ENCODE data around the gene B3GLCT. TPM values are rescaled to one million over a fixed set of nuclear protein-coding genes. Genes with fewer than 3 reads are reported as not detected.
A peak's percentile ranks its signal among the peaks of the same experiment; 100 is the strongest.

Gene B3GLCT
- total and polyA plus RNA-seq, 2 of the 13 experiments (the other 11 are each of a cell fraction or from before 2014, with no cell fraction given) = 2.0 to 7.1 TPM

GRCh38 chr13:31162151-31163008 lies 37.4 kb upstream of the B3GLCT start (continued):
- no peak for TF ChIP-seq NFE2L2 (IDR thresholded peaks at IDR 0.05; ENCODE audit: low read length)
- no peak for TF ChIP-seq ARNT2 (CRISPR knock-in tag; IDR thresholded peaks at IDR 0.05; ENCODE audit: low read depth)
- TF ChIP-seq, protein P1, sequence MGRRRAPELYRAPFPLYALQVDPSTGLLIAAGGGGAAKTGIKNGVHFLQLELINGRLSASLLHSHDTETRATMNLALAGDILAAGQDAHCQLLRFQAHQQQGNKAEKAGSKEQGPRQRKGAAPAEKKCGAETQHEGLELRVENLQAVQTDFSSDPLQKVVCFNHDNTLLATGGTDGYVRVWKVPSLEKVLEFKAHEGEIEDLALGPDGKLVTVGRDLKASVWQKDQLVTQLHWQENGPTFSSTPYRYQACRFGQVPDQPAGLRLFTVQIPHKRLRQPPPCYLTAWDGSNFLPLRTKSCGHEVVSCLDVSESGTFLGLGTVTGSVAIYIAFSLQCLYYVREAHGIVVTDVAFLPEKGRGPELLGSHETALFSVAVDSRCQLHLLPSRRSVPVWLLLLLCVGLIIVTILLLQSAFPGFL (CRISPR knock-in tag; IDR thresholded peaks at IDR 0.05) = no peak
- no peak for TF ChIP-seq NR2F6 (IDR thresholded peaks at IDR 0.05)
- TF ChIP-seq NR2F6 (CRISPR knock-in tag; IDR thresholded peaks at IDR 0.05) = no peak
- no peak for TF ChIP-seq ZNF343 (CRISPR knock-in tag; IDR thresholded peaks at IDR 0.05)
- TF ChIP-seq, protein P2, sequence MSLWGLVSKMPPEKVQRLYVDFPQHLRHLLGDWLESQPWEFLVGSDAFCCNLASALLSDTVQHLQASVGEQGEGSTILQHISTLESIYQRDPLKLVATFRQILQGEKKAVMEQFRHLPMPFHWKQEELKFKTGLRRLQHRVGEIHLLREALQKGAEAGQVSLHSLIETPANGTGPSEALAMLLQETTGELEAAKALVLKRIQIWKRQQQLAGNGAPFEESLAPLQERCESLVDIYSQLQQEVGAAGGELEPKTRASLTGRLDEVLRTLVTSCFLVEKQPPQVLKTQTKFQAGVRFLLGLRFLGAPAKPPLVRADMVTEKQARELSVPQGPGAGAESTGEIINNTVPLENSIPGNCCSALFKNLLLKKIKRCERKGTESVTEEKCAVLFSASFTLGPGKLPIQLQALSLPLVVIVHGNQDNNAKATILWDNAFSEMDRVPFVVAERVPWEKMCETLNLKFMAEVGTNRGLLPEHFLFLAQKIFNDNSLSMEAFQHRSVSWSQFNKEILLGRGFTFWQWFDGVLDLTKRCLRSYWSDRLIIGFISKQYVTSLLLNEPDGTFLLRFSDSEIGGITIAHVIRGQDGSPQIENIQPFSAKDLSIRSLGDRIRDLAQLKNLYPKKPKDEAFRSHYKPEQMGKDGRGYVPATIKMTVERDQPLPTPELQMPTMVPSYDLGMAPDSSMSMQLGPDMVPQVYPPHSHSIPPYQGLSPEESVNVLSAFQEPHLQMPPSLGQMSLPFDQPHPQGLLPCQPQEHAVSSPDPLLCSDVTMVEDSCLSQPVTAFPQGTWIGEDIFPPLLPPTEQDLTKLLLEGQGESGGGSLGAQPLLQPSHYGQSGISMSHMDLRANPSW (CRISPR knock-in tag; IDR thresholded peaks at IDR 0.05; ENCODE audit: borderline replicate concordance) = peak; percentile 77; the same call in 1 of the 2 replicates
- TF ChIP-seq, protein P3, sequence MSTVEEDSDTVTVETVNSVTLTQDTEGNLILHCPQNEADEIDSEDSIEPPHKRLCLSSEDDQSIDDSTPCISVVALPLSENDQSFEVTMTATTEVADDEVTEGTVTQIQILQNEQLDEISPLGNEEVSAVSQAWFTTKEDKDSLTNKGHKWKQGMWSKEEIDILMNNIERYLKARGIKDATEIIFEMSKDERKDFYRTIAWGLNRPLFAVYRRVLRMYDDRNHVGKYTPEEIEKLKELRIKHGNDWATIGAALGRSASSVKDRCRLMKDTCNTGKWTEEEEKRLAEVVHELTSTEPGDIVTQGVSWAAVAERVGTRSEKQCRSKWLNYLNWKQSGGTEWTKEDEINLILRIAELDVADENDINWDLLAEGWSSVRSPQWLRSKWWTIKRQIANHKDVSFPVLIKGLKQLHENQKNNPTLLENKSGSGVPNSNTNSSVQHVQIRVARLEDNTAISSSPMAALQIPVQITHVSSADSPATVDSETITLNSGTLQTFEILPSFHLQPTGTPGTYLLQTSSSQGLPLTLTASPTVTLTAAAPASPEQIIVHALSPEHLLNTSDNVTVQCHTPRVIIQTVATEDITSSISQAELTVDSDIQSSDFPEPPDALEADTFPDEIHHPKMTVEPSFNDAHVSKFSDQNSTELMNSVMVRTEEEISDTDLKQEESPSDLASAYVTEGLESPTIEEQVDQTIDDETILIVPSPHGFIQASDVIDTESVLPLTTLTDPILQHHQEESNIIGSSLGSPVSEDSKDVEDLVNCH (CRISPR knock-in tag; IDR thresholded peaks at IDR 0.05) = no peak
- peak; percentile 28; the same call in 1 of the 2 replicates for TF ChIP-seq FOXO1 (CRISPR knock-in tag; IDR thresholded peaks at IDR 0.05)
- TF ChIP-seq MAFG (CRISPR knock-in tag; IDR thresholded peaks at IDR 0.05) = no peak
- no peak for TF ChIP-seq ZNF674 (CRISPR knock-in tag; IDR thresholded peaks at IDR 0.05; ENCODE audit: low read depth)
- TF ChIP-seq SMAD9 (CRISPR knock-in tag; IDR thresholded peaks at IDR 0.05) = no peak
- TF ChIP-seq PCBP2 (optimal IDR thresholded peaks at IDR 0.05; ENCODE audit: low read depth, low read length, poor library complexity, severe bottlenecking) = no peak
- TF ChIP-seq TIGD3 (CRISPR knock-in tag; IDR thresholded peaks at IDR 0.05; ENCODE audit: borderline replicate concordance) = no peak
- TF ChIP-seq, protein P4, sequence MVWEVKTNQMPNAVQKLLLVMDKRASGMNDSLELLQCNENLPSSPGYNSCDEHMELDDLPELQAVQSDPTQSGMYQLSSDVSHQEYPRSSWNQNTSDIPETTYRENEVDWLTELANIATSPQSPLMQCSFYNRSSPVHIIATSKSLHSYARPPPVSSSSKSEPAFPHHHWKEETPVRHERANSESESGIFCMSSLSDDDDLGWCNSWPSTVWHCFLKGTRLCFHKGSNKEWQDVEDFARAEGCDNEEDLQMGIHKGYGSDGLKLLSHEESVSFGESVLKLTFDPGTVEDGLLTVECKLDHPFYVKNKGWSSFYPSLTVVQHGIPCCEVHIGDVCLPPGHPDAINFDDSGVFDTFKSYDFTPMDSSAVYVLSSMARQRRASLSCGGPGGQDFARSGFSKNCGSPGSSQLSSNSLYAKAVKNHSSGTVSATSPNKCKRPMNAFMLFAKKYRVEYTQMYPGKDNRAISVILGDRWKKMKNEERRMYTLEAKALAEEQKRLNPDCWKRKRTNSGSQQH (CRISPR knock-in tag; IDR thresholded peaks at IDR 0.05; ENCODE audit: low read depth) = no peak
- TF ChIP-seq NKX3-1 (CRISPR knock-in tag; IDR thresholded peaks at IDR 0.05) = no peak
- TF ChIP-seq, protein P5, sequence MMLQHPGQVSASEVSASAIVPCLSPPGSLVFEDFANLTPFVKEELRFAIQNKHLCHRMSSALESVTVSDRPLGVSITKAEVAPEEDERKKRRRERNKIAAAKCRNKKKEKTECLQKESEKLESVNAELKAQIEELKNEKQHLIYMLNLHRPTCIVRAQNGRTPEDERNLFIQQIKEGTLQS (CRISPR knock-in tag; IDR thresholded peaks at IDR 0.05) = no peak
- TF ChIP-seq NCOA1 (CRISPR knock-in tag; IDR thresholded peaks at IDR 0.05) = no peak
- TF ChIP-seq ZNF816 (CRISPR knock-in tag; IDR thresholded peaks at IDR 0.05; ENCODE audit: borderline replicate concordance) = no peak
- no peak for TF ChIP-seq FIP1L1 (IDR thresholded peaks at IDR 0.05; ENCODE audit: borderline replicate concordance, insufficient read depth, low read depth, low read length)
